ENCODE results near the gene SLC34A3.

SLC34A3 gene

GRCh38 chr9:137271696-137272076, 41.0 kb downstream of the SLC34A3 start:
- no peak for TF ChIP-seq CTCF (IDR thresholded peaks at IDR 0.05; ENCODE audit: insufficient read depth, low read depth, low read length, missing control alignments)
- no peak for DNase-seq (ENCODE audit: low read depth)
- H3K4me3 ChIP-seq (ENCODE audit: low read depth, low read length), result no peak overlapping the region

GRCh38 chr9:137272241-137273094, 41.8 kb downstream of the SLC34A3 start:
- TF ChIP-seq CTCF (IDR thresholded peaks at IDR 0.05; ENCODE audit: insufficient read depth, low read depth, low read length, missing control alignments), result no peak
- DNase-seq (ENCODE audit: low read depth), result no peak
- no peak overlapping the region for H3K4me3 ChIP-seq (ENCODE audit: low read depth, low read length)

GRCh38 chr9:137273095-137273490, 42.4 kb downstream of the SLC34A3 start:
- DNase-seq (ENCODE audit: low read depth), result no peak
- H3K4me3 ChIP-seq (ENCODE audit: low read depth, low read length), result no peak overlapping the region
- no peak for TF ChIP-seq CTCF (IDR thresholded peaks at IDR 0.05; ENCODE audit: insufficient read depth, low read depth, low read length, missing control alignments)

- H3K4me3 ChIP-seq (ENCODE audit: low read depth, low read length), result no peak overlapping the region
- no peak for DNase-seq (ENCODE audit: low read depth)
- TF ChIP-seq CTCF (IDR thresholded peaks at IDR 0.05; ENCODE audit: insufficient read depth, low read depth, low read length, missing control alignments), result no peak
Observed at GRCh38 chr9:137273611-137274320, 43.1 kb downstream of the SLC34A3 start.

GRCh38 chr9:137275203-137275587, 44.5 kb downstream of the SLC34A3 start:
- no peak overlapping the region for H3K4me3 ChIP-seq (ENCODE audit: low read depth, low read length)
- no peak for TF ChIP-seq CTCF (IDR thresholded peaks at IDR 0.05; ENCODE audit: insufficient read depth, low read depth, low read length, missing control alignments)

GRCh38 chr9:137275588-137276472, 45.1 kb downstream of the SLC34A3 start:
- no peak overlapping the region for H3K4me3 ChIP-seq (ENCODE audit: low read depth, low read length)
- TF ChIP-seq CTCF (IDR thresholded peaks at IDR 0.05; ENCODE audit: insufficient read depth, low read depth, low read length, missing control alignments), result no peak
- no peak for DNase-seq (ENCODE audit: low read depth)

More at GRCh38 chr9:137275203-137275587, 44.5 kb downstream of the SLC34A3 start:
- DNase-seq (ENCODE audit: low read depth), result no peak
